HL-60 (cell line): Measurements from ENCODE around the gene LRRC1.

Experiments
- DNase-seq, 2 experiments: peaks; one replicate each; pipeline ENCODE4 v3.0.0-alpha.2; 2010 to 2020; ENCODE audit warnings: low read depth in 1 of 2, low spot score in 1 of 2
- H3K27ac ChIP-seq: fragments of 250-450 bp; sonication (Bioruptor Pico); replicated peaks from 2 replicates; pipeline ENCODE4 v1.5.1; 2020; ENCODE audit warnings: mild to moderate bottlenecking, moderate library complexity
- H3K27me3 ChIP-seq: fragments of 250-450 bp; sonication (Bioruptor Pico); 2 replicates; pipeline ENCODE4 v1.5.1; 2021; ENCODE audit warnings: mild to moderate bottlenecking, moderate library complexity; ENCODE audit not compliant: insufficient read depth, poor library complexity, severe bottlenecking
- H3K4me3 ChIP-seq: replicated peaks from 2 replicates; pipeline ENCODE4 v1.5.1; 2011; ENCODE audit warnings: mild to moderate bottlenecking, control low read depth, low read length; ENCODE audit not compliant: insufficient read depth
- CTCF ChIP-seq: IDR thresholded peaks from one replicate; pipeline ENCODE4 v1.5.1; 2011; ENCODE audit warnings: low read length, control low read depth, inconsistent platforms; ENCODE audit not compliant: insufficient read depth
- GABPA ChIP-seq: IDR thresholded peaks from 2 replicates; pipeline ENCODE4 v1.6.1; 2012; ENCODE audit warnings: low read depth
- POLR2AphosphoS5 ChIP-seq: IDR thresholded peaks from 2 replicates; pipeline ENCODE4 v1.6.1; 2012; ENCODE audit warnings: low read depth
- REST ChIP-seq: IDR thresholded peaks from 2 replicates; pipeline ENCODE4 v1.6.1; 2012; ENCODE audit warnings: low read depth; ENCODE audit not compliant: insufficient replicate concordance
- SPI1 ChIP-seq: IDR thresholded peaks from 2 replicates; pipeline ENCODE4 v1.6.1; 2012; ENCODE audit warnings: low read depth, mild to moderate bottlenecking, borderline replicate concordance

The LRRC1 gene

GRCh38 chr6:53797304-53797703 is 2.5 kb downstream of the LRRC1 start:
- no peak for TF ChIP-seq GABPA
- no peak for DNase-seq
- Histone ChIP-seq H3K27ac (no peak overlapping the region), H3K27me3 (peaks cover 28% of the 10 kb centered on the region), H3K4me3 (no peak overlapping the region)

- Histone ChIP-seq H3K27ac (no peak overlapping the region), H3K27me3 (peaks cover 16% of the 10 kb centered on the region), H3K4me3 (no peak overlapping the region)
- no peak for TF ChIP-seq REST
- TF ChIP-seq SPI1 = no peak
- no peak for TF ChIP-seq POLR2AphosphoS5
- no peak for TF ChIP-seq CTCF
- no peak for TF ChIP-seq GABPA
- no peak for DNase-seq
Observed at GRCh38 chr6:53799340-53799739, 4.5 kb downstream of the LRRC1 start.

- Histone ChIP-seq H3K27ac (no peak overlapping the region), H3K4me3 (no peak overlapping the region), H3K27me3 (peaks cover 8% of the 10 kb centered on the region)
- TF ChIP-seq GABPA = no peak
- TF ChIP-seq REST = no peak
- no peak for TF ChIP-seq CTCF
- no peak for TF ChIP-seq SPI1
- TF ChIP-seq POLR2AphosphoS5 = no peak
- DNase-seq = no peak
Observed at GRCh38 chr6:53801022-53801421, 6.2 kb downstream of the LRRC1 start.

GRCh38 chr6:53802582-53802981 is 7.8 kb downstream of the LRRC1 start:
- no peak for DNase-seq
- TF ChIP-seq CTCF (no peak), POLR2AphosphoS5 (no peak), GABPA (no peak), SPI1 (no peak)
- no peak overlapping the region for H3K4me3 ChIP-seq
- H3K27ac ChIP-seq = no peak overlapping the region
- H3K27me3 ChIP-seq = no peaks in the 10 kb centered on the region
